ENCODE measurements around the gene DES. TPM values are rescaled to one million over a fixed set of nuclear protein-coding genes. Genes with fewer than 3 reads are reported as not detected.
A peak's percentile ranks its signal among the peaks of the same experiment; 100 is the strongest.

Gene DES
- total RNA-seq, 2 experiments from 2014 or later: not detected

GRCh38 chr2:219440388-219441256 is 22.4 kb downstream of the DES start:
- ATAC-seq (peak; percentile 12), DNase-seq (no peak)
- Mint-ChIP-seq H3K36me3 (no peaks in the 10 kb centered on the region), H3K9me3 (ENCODE audit: low read depth) (no peaks in the 10 kb centered on the region), H3K27ac (no peak overlapping the region), H3K27me3 (peaks cover 38% of the 10 kb centered on the region), H3K4me1 (peaks cover 2% of the 10 kb centered on the region), H3K4me3 (no peak overlapping the region)
- CTCF ChIA-PET: interaction anchor here (1.0 kb wide), 1 partner anchor 89 kb away, joined by 3 read pairs; no protein-coding TSS in a partner anchor

DNA sequence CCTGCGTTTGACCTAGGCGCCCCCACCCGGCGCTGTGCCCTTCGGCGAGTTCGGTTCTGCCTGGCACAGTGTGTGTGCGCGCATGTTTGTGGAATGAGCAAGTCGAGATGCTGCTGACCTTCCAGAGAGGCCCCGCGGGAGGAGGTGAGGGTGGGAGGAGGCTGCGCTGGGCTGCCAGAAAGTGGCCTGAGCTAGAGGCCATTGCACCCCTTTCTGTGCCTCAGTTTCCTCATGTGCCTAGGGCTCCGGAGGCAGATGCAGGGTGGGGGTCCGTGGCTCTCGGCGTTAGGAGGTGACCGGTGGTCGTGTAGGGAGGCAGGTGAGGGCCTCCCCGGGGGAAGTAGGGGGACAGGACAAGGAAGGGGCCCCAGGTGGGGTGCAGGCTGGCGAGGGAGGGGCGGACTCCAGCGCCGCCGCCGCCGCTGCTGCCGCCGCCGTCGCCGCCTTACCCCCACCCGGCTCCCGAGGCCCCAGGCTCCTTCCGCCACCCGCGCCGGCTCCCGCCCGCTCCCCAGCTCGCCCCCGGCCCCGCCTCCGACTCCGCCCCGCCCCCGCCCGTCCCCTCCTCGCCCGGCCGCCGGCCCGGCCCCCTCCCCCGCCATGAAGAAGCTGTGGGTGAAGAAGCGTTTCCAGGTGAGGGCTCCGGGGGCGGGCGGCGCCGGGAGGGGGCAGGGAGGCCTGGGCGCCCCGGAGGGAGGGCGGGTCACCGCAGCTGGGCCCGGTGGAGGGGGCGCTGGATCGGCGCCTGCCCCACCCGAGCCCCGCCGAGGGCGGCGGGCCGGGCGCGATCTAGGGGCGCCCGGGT is 23.5 kb downstream of the DES start:
- ATAC-seq (peak; percentile 45), DNase-seq (no peak)
- Mint-ChIP-seq H3K36me3 (no peaks in the 10 kb centered on the region), H3K27ac (no peak overlapping the region), H3K9me3 (ENCODE audit: low read depth) (no peaks in the 10 kb centered on the region), H3K4me3 (peak overlapping the region; percentile 13), H3K4me1 (peaks cover 2% of the 10 kb centered on the region), H3K27me3 (peaks cover 30% of the 10 kb centered on the region)
- CTCF ChIA-PET: interaction anchor here (1.0 kb wide), 2 partner anchors 18 to 88 kb away, joined by 3 read pairs; no protein-coding TSS in a partner anchor

- Mint-ChIP-seq H3K27me3 (peaks cover 30% of the 10 kb centered on the region), H3K27ac (no peak overlapping the region), H3K36me3 (no peaks in the 10 kb centered on the region), H3K4me3 (peak overlapping the region; percentile 30), H3K4me1 (peaks cover 2% of the 10 kb centered on the region), H3K9me3 (ENCODE audit: low read depth) (no peaks in the 10 kb centered on the region)
- no peak for DNase-seq
- CTCF ChIA-PET: interaction anchor here (0.6 to 1.0 kb wide), 2 partner anchors 17 to 27 kb away, joined by 3 to 5 read pairs; no protein-coding TSS in a partner anchor
- no peak for ATAC-seq
Measured at GRCh38 chr2:219442256-219443015, 24.3 kb downstream of the DES start.

GRCh38 chr2:219443016-219443696 is 25.0 kb downstream of the DES start:
- no peak for ATAC-seq
- peaks cover 2% of the 10 kb centered on the region for H3K4me1 Mint-ChIP-seq
- H3K27ac Mint-ChIP-seq: no peak overlapping the region
- H3K4me3 Mint-ChIP-seq: no peak overlapping the region
- no peak for DNase-seq
- peaks cover 35% of the 10 kb centered on the region for H3K27me3 Mint-ChIP-seq
- CTCF ChIA-PET: interaction anchor here (0.6 kb wide), 1 partner anchor 28 kb away, joined by 5 read pairs; no protein-coding TSS in a partner anchor
- H3K36me3 Mint-ChIP-seq: no peaks in the 10 kb centered on the region
- no peaks in the 10 kb centered on the region for H3K9me3 Mint-ChIP-seq (ENCODE audit: low read depth)

- Mint-ChIP-seq H3K4me1 (peaks cover 2% of the 10 kb centered on the region), H3K36me3 (no peaks in the 10 kb centered on the region), H3K9me3 (ENCODE audit: low read depth) (no peaks in the 10 kb centered on the region), H3K27ac (no peak overlapping the region), H3K4me3 (no peak overlapping the region), H3K27me3 (peaks cover 35% of the 10 kb centered on the region)
- CTCF ChIA-PET: no interaction called here
- no peak for ATAC-seq
- no peak for DNase-seq
Measured at GRCh38 chr2:219443697-219444023, 25.5 kb downstream of the DES start.

DNA sequence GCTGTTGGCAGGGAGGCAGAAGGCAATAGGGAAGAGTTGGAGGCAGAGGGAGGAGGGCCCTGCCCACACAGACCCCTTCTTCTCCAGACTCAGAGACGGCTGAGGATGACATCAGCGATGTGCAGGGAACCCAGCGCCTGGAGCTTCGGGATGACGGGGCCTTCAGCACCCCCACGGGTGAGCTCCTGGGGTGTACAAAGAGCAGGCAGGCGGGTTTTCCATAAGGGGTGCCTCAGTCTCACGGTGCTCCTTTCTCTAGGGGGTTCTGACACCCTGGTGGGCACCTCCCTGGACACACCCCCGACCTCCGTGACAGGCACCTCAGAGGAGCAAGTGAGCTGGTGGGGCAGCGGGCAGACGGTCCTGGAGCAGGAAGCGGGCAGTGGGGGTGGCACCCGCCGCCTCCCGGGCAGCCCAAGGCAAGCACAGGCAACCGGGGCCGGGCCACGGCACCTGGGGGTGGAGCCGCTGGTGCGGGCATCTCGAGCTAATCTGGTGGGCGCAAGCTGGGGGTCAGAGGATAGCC is 26.5 kb downstream of the DES start:
- no peak overlapping the region for H3K4me3 Mint-ChIP-seq
- H3K4me1 Mint-ChIP-seq: peaks cover 2% of the 10 kb centered on the region
- ATAC-seq (no peak), DNase-seq (no peak)
- no peak overlapping the region for H3K27ac Mint-ChIP-seq
- no peaks in the 10 kb centered on the region for H3K9me3 Mint-ChIP-seq (ENCODE audit: low read depth)
- no peaks in the 10 kb centered on the region for H3K36me3 Mint-ChIP-seq
- CTCF ChIA-PET: interaction anchor here (1.0 kb wide), 1 partner anchor 85 kb away, joined by 3 read pairs; no protein-coding TSS in a partner anchor
- H3K27me3 Mint-ChIP-seq: peaks cover 42% of the 10 kb centered on the region

DNA sequence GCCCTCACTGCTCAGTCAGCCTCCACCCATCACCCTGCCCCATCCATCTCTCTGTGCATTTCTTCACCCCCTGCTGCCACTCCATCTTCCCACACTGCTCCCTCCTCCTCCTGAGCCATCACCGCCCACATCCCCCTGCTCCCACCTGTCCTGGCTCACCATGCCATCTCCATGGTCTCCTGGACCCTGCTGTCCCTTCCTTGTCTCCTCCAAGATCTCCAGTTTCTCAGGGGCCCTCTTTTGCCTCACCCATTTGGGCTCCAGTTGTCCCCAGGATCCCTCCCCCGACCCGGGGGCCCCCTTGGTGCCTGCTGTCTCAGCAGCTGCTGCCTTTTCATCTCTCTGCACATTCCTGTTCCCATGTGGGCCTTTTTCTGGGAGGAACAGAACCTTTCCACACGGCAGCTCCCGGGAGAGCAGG is 27.1 kb downstream of the DES start:
- Mint-ChIP-seq H3K9me3 (ENCODE audit: low read depth) (no peaks in the 10 kb centered on the region), H3K36me3 (no peaks in the 10 kb centered on the region), H3K27ac (no peak overlapping the region), H3K27me3 (peaks cover 46% of the 10 kb centered on the region), H3K4me3 (no peak overlapping the region), H3K4me1 (peaks cover 2% of the 10 kb centered on the region)
- CTCF ChIA-PET: no interaction called here
- DNase-seq (no peak), ATAC-seq (no peak)

DNA sequence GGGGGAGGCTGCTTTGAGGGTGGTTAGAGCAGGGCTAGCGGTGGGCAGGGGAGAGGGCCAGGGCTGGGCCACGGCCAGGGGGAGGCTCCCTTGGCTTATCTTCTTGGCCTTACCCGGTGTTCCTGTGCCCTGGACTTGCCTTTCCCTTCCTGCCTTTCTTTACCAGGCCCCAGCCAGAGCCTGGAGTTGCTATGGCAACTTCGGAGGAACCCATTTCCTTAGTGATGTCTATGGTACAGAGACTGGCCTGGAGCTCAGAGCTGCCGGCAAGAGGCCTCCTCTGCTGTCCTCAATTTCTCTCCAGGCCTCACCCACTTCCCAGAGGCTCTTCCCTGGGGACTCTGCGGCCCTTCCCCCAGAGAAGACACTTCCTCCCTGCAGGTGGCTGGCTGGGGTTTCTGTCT is 27.9 kb downstream of the DES start:
- Mint-ChIP-seq H3K4me3 (no peak overlapping the region), H3K36me3 (no peaks in the 10 kb centered on the region)

DNA sequence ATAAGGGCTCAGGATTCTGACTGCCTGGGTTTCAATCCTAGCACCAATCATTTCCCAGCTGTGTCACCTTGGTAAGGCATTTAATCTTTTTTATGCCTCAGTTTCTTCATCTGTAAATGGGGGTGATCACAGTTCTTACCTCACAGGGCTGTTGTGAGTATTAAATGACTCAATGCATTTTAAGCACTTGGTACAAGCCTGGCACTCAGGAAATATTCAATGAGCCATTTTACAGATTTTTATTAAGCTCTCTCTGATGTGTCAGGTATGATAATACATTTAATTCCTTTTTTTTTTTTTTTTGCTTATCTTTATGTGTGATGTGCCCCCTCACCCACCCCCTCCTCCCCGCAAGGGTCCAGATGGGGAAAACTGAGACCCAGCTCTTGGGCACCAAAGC is 28.5 kb downstream of the DES start:
- H3K27me3 Mint-ChIP-seq: peaks cover 43% of the 10 kb centered on the region
- no peaks in the 10 kb centered on the region for H3K9me3 Mint-ChIP-seq (ENCODE audit: low read depth)
- CTCF ChIA-PET: no interaction called here
- H3K36me3 Mint-ChIP-seq: no peaks in the 10 kb centered on the region
- ATAC-seq (no peak), DNase-seq (no peak)
- peaks cover 2% of the 10 kb centered on the region for H3K4me1 Mint-ChIP-seq
- H3K27ac Mint-ChIP-seq: no peak overlapping the region
- no peak overlapping the region for H3K4me3 Mint-ChIP-seq

More for the DNA sequence above, 27.9 kb downstream of the DES start:
- Mint-ChIP-seq H3K27ac (no peak overlapping the region), H3K4me1 (peaks cover 2% of the 10 kb centered on the region), H3K27me3 (peaks cover 47% of the 10 kb centered on the region), H3K9me3 (ENCODE audit: low read depth) (no peaks in the 10 kb centered on the region)
- CTCF ChIA-PET: no interaction called here
- no peak for ATAC-seq
- no peak for DNase-seq

DNA sequence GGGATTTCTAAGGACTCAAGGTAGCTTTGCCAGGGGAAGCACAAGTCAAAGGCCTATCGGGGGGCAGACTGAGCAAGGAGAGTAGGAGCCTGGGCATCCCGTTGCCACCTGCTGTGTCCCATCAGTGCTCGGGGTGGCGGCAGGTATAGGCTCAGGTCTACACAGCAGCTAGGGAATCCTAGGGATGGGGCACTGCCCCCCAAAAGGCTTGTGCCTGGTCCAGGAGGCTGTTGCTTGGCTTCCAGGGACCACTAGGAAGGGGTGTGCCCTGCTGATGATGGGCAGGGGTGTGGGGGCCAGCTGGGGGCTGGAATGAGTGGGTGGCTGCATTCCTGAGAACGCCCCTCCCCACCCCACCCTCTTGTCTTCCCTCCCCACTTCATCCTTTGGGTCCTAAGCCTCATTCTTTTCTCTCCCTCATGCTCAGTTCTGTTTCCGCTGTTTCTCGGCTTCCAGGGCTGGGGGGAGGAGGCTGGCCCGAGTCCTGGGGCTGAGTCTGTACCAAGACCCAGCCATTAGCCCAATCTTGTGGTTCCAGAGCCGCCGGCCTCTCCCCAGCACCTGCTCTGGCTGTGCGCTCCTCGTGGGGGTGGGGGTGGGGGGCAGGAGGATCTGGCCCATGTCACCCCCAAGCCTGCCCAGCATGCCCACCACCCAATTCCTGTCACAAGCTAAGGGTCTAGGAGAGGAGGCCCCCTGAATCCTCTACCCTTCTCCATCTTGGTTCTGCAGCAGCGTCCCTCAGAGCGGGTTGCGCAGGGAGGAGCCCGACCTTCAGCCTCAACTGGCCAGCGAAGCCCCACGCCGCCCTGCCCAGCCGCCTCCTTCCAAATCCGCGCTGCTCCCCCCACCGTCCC is 29.3 kb downstream of the DES start:
- peaks cover 10% of the 10 kb centered on the region for H3K4me1 Mint-ChIP-seq
- CTCF ChIA-PET: no interaction called here
- ATAC-seq (no peak), DNase-seq (no peak)
- no peaks in the 10 kb centered on the region for H3K36me3 Mint-ChIP-seq
- no peaks in the 10 kb centered on the region for H3K9me3 Mint-ChIP-seq (ENCODE audit: low read depth)
- H3K4me3 Mint-ChIP-seq: no peak overlapping the region
- H3K27me3 Mint-ChIP-seq: peaks cover 48% of the 10 kb centered on the region
- H3K27ac Mint-ChIP-seq: no peak overlapping the region

GRCh38 chr2:219448099-219448775 is 30.1 kb downstream of the DES start:
- H3K36me3 Mint-ChIP-seq: no peaks in the 10 kb centered on the region

More at GRCh38 chr2:219448099-219448775, 30.1 kb downstream of the DES start:
- Mint-ChIP-seq H3K4me3 (no peak overlapping the region), H3K4me1 (peaks cover 10% of the 10 kb centered on the region), H3K27ac (no peak overlapping the region), H3K9me3 (ENCODE audit: low read depth) (no peaks in the 10 kb centered on the region), H3K27me3 (peaks cover 45% of the 10 kb centered on the region)
- ATAC-seq: peak; percentile 27
- no peak for DNase-seq
- CTCF ChIA-PET: interaction anchor here (1.1 kb wide), 1 partner anchor 9 kb away, joined by 3 read pairs; no protein-coding TSS in a partner anchor

All from activated CD8-positive, alpha-beta memory T cell treated with anti-CD3 and anti-CD28 coated beads, Interleukin-2, amount 10 ng/mL, durations not matched to agents 7 days and 5 days (primary cell).